ENCODE data around the gene ZBP1.

GRCh38 chr20:57619051-57619831, 985 bp downstream of the ZBP1 start:
- TF ChIP-seq NFIC (IDR thresholded peaks at IDR 0.05): no peak
- TF ChIP-seq YY1 (IDR thresholded peaks at IDR 0.05; ENCODE audit: low read depth): no peak
- no peak for TF ChIP-seq CEBPB (IDR thresholded peaks at IDR 0.05)
- TF ChIP-seq REST (IDR thresholded peaks at IDR 0.05; ENCODE audit: low read depth): no peak
- TF ChIP-seq EP300 (IDR thresholded peaks at IDR 0.05; ENCODE audit: borderline replicate concordance): no peak
- TF ChIP-seq FOXM1 (IDR thresholded peaks at IDR 0.05; ENCODE audit: borderline replicate concordance, low read depth): no peak
- no peak for TF ChIP-seq RAD21 (IDR thresholded peaks at IDR 0.05; ENCODE audit: low read depth)
- no peak for TF ChIP-seq TAF1 (IDR thresholded peaks at IDR 0.05; ENCODE audit: low read depth)
- TF ChIP-seq ZBTB7A (IDR thresholded peaks at IDR 0.05; ENCODE audit: low read depth): no peak
- TF ChIP-seq MAX (IDR thresholded peaks at IDR 0.05): no peak
- TF ChIP-seq USF1 (IDR thresholded peaks at IDR 0.05): no peak
